Neural cell (in vitro differentiated cells): ENCODE measurements around the gene MAGI2.

Experiments used
- CTCF ChIP-seq: fragments of 450-650 bp; IDR thresholded peaks from 2 replicates; pipeline ENCODE4 v1.5.1; 2014; ENCODE audit warnings: antibody characterized with exemption, mild to moderate bottlenecking, moderate library complexity; ENCODE audit not compliant: poor library complexity, severe bottlenecking
- EP300 ChIP-seq: fragments of 450-650 bp; conservative IDR thresholded peaks from 2 replicates; pipeline ENCODE4 v1.6.1; 2014; ENCODE audit warnings: antibody characterized with exemption, mild to moderate bottlenecking, moderate library complexity; ENCODE audit not compliant: poor library complexity, severe bottlenecking
- MXI1 ChIP-seq: fragments of 450-650 bp; conservative IDR thresholded peaks from 2 replicates; pipeline ENCODE4 v1.6.1; 2014; ENCODE audit warnings: antibody characterized with exemption, mild to moderate bottlenecking; ENCODE audit not compliant: poor library complexity, severe bottlenecking
- POLR2AphosphoS5 ChIP-seq: IDR thresholded peaks from 2 replicates; pipeline ENCODE4 v1.6.1; 2012
- SMC3 ChIP-seq: fragments of 450-650 bp; conservative IDR thresholded peaks from 2 replicates; pipeline ENCODE4 v1.6.1; 2014; ENCODE audit warnings: antibody characterized with exemption, mild to moderate bottlenecking, moderate library complexity; ENCODE audit not compliant: poor library complexity

GRCh38 chr7:78195281-78195680, 1258.2 kb downstream of the MAGI2 start:
- TF ChIP-seq SMC3 (no peak), EP300 (no peak), CTCF (no peak), POLR2AphosphoS5 (no peak), MXI1 (no peak)
